CD4-positive, alpha-beta T cell (primary cell): Measurements from ENCODE around the gene TCIRG1. TPM values are rescaled to one million over a fixed set of nuclear protein-coding genes. Genes with fewer than 3 reads are reported as not detected.
A peak's percentile ranks its signal among the peaks of the same experiment; 100 is the strongest.

ENCODE experiments used
- ATAC-seq: fragments of 200-7000 bp; cut with Tn5 transposase; one replicate; pipeline ENCODE4 v1.10.0; 2022; ENCODE audit warnings: mild to moderate bottlenecking; ENCODE audit not compliant: poor library complexity
- CTCF ChIA-PET: fragments of 350-600 bp; sonication (Branson Sonifier 250); formaldehyde crosslinking; loops from one replicate; lab custom pipeline; 2021; ENCODE audit warnings: antibody characterized with exemption, inconsistent platforms; lab: Charles Lee
- POLR2A ChIA-PET: fragments of 350-600 bp; sonication (Branson Sonifier 250); formaldehyde crosslinking; loops from one replicate; lab custom pipeline; 2021; ENCODE audit warnings: antibody characterized with exemption, inconsistent platforms; lab: Charles Lee
- DNase-seq, 14 experiments: peaks; one replicate each; pipeline ENCODE4 v3.0.0-alpha.2; 2013 to 2020; ENCODE audit warnings: mixed read lengths in 2 of 14
- H3K27ac ChIP-seq, 2 donors: one replicate each; pipeline versions ENCODE4 v1.5.1 to v1.7.0; 2013; ENCODE audit warnings: low read length in 2 of 2, low read depth in 1 of 2, mild to moderate bottlenecking in 1 of 2
- H3K27me3 ChIP-seq, 2 experiments: 1 replicate in 1 of 2; 2 replicates in 1 of 2; pipeline versions ENCODE4 v1.6.1 to v1.7.0; 2013; ENCODE audit warnings: low read length in 2 of 2, control low read depth in 1 of 2, mild to moderate bottlenecking in 1 of 2, moderate library complexity in 1 of 2; ENCODE audit not compliant: insufficient read depth in 2 of 2, control insufficient read depth in 1 of 2
- H3K36me3 ChIP-seq: one replicate; pipeline ENCODE4 v1.6.1; 2013; ENCODE audit warnings: low read length, control low read depth; ENCODE audit not compliant: insufficient read depth
- H3K4me1 ChIP-seq: one replicate; pipeline ENCODE4 v1.6.1; 2013; ENCODE audit warnings: low read length, control low read depth; ENCODE audit not compliant: insufficient read depth
- H3K4me3 ChIP-seq: one replicate; pipeline ENCODE4 v1.5.1; 2013; ENCODE audit warnings: mild to moderate bottlenecking, low read length, moderate library complexity
- H3K9me3 ChIP-seq, 2 experiments: 1 replicate in 1 of 2; 2 replicates in 1 of 2; pipeline versions ENCODE4 v1.6.1 to v1.7.0; 2013; ENCODE audit warnings: low read length in 2 of 2, mild to moderate bottlenecking in 2 of 2, control low read depth in 1 of 2, moderate library complexity in 1 of 2; ENCODE audit not compliant: control insufficient read depth in 1 of 2, insufficient read depth in 1 of 2
- H3K27ac Mint-ChIP-seq: one replicate; pipeline ENCODE4 v1.8.0; 2020; ENCODE audit warnings: mixed read lengths
- H3K27me3 Mint-ChIP-seq: one replicate; pipeline ENCODE4 v1.8.0; 2021; ENCODE audit warnings: mixed read lengths
- H3K36me3 Mint-ChIP-seq: one replicate; pipeline ENCODE4 v1.8.0; 2021; ENCODE audit warnings: low read depth, mixed read lengths
- H3K4me1 Mint-ChIP-seq: one replicate; pipeline ENCODE4 v1.8.0; 2021; ENCODE audit warnings: low read depth, mixed read lengths
- H3K4me3 Mint-ChIP-seq: one replicate; pipeline ENCODE4 v1.8.0; 2020; ENCODE audit warnings: mild to moderate bottlenecking, mixed read lengths
- H3K9me3 Mint-ChIP-seq: one replicate; pipeline ENCODE4 v1.8.0; 2020; ENCODE audit warnings: mixed read lengths
- CTCF ChIP-seq: fragments of 200-600 bp; IDR thresholded peaks from one replicate; pipeline ENCODE4 v1.8.0; 2022; ENCODE audit warnings: antibody characterized with exemption, mild to moderate bottlenecking
- intact Hi-C, 2 experiments: fragments of 100-400 bp; cut with DNase I in 1 of 2; cut with micrococcal nuclease in 1 of 2; formaldehyde crosslinking; loops; one replicate each; pipeline versions ENCODE4 v1.15.1 to v1.9.0; 2023 to 2025; cut with DNase I, micrococcal nuclease
- total RNA-seq, 174 experiments: library from RNA in 2 of 174; stranded (reverse) in 2 of 174; gene quantifications; one replicate each; pipeline ENCODE4 v1.2.3 and lab custom pipeline; 2021 to 2026

TCIRG1 gene
- total RNA-seq, 2 experiments from 2014 or later: 202 to 207 TPM

- TF ChIP-seq CTCF: no peak
- no peak for DNase-seq
- no peak overlapping the region for H3K27ac ChIP-seq
- CTCF ChIA-PET: no interaction called here
- Mint-ChIP-seq H3K36me3 (peaks cover 11% of the 10 kb centered on the region), H3K27me3 (no peaks in the 10 kb centered on the region), H3K4me1 (peaks cover 20% of the 10 kb centered on the region), H3K9me3 (peaks cover 2% of the 10 kb centered on the region), H3K4me3 (peak overlapping the region; percentile 94), H3K27ac (no peak overlapping the region)
- intact Hi-C loops: no loop called here
- POLR2A ChIA-PET: interaction anchor here (2.7 kb wide), 1 partner anchor 10 kb away, joined by 9 read pairs; the partner anchor contains the start of gene TCIRG1
- no peaks in the 10 kb centered on the region for H3K27me3 ChIP-seq
- ATAC-seq: no peak
- no peak overlapping the region for H3K4me3 ChIP-seq
- H3K36me3 ChIP-seq: peaks cover 17% of the 10 kb centered on the region
- no peaks in the 10 kb centered on the region for H3K9me3 ChIP-seq
- H3K4me1 ChIP-seq: peaks cover 39% of the 10 kb centered on the region
Measured at GRCh38 chr11:68028802-68029545, 9.9 kb upstream of the TCIRG1 start.

GRCh38 chr11:68030318-68031143 lies 8.3 kb upstream of the TCIRG1 start, which contains the start of gene NDUFS8:
Gene NDUFS8 (plus strand): TSS chr11:68030681. CDS start chr11:68032152, 1,471 bp downstream.
- Histone ChIP-seq H3K9me3 (no peaks in the 10 kb centered on the region), H3K4me3 (peak within 1 kb of the TSS; percentile 79), H3K27ac (peak within 1 kb of the TSS; percentile 76 to 79), H3K36me3 (peaks cover 22% of the 10 kb centered on the region), H3K4me1 (peaks cover 43% of the 10 kb centered on the region), H3K27me3 (no peaks in the 10 kb centered on the region)
- ChIA-PET CTCF (interaction anchor here (0.7 to 1.2 kb wide), 2 partner anchors 36 to 75 kb away, joined by 3 read pairs; no protein-coding TSS in a partner anchor), POLR2A (interaction anchor here (0.7 to 2.7 kb wide), 4 partner anchors 8 to 90 kb away, joined by 3 to 21 read pairs (median 6); partner anchors contain the start of gene TCIRG1)
- Mint-ChIP-seq H3K36me3 (peaks cover 11% of the 10 kb centered on the region), H3K9me3 (no peaks in the 10 kb centered on the region), H3K4me3 (peak within 1 kb of the TSS; percentile 94), H3K27me3 (no peaks in the 10 kb centered on the region), H3K27ac (peak within 1 kb of the TSS; percentile 87), H3K4me1 (peaks cover 24% of the 10 kb centered on the region)
- ATAC-seq: peak; percentile 95
- peak; percentile 90 to 99 (median 94) for DNase-seq
- intact Hi-C loops: loop anchor here (1.0 to 5.0 kb wide), 4 partner anchors 9 to 240 kb away; partner anchors contain the start of genes C11orf24 (in 1 of the 2), CHKA (in 1 of the 2) and TCIRG1 (in 1 of the 2)
- TF ChIP-seq CTCF: no peak

- Histone ChIP-seq H3K27ac (peak overlapping the region; percentile 76 to 79), H3K9me3 (no peaks in the 10 kb centered on the region), H3K4me1 (peaks cover 46% of the 10 kb centered on the region), H3K4me3 (peak overlapping the region; percentile 79), H3K36me3 (peaks cover 22% of the 10 kb centered on the region), H3K27me3 (no peaks in the 10 kb centered on the region)
- Mint-ChIP-seq H3K36me3 (peaks cover 11% of the 10 kb centered on the region), H3K27ac (peak overlapping the region; percentile 87), H3K27me3 (no peaks in the 10 kb centered on the region), H3K9me3 (no peaks in the 10 kb centered on the region), H3K4me1 (peaks cover 24% of the 10 kb centered on the region), H3K4me3 (peak overlapping the region; percentile 94)
- DNase-seq (peak in 3 of 14 experiments; percentile 29 to 53 (median 39)), ATAC-seq (no peak)
- POLR2A ChIA-PET: interaction anchor here (1.0 to 2.7 kb wide), 3 partner anchors 8 to 89 kb away, joined by 3 to 21 read pairs (median 9); partner anchors contain the start of gene TCIRG1
- CTCF ChIA-PET: no interaction called here
- no peak for TF ChIP-seq CTCF
- intact Hi-C loops: loop anchor here in 1 of 2 experiments (2.0 to 5.0 kb wide), 3 partner anchors 90 to 240 kb away; partner anchors contain the start of genes C11orf24 and CHKA
Measured at GRCh38 chr11:68031144-68031464, 7.7 kb upstream of the TCIRG1 start.
